NCI-H1436 treated with DMSO at 0.1 percent for 48 hours (cell line): ENCODE measurements around the gene MYO15B.

Experiments
- DNase-seq: peaks from one replicate; lab custom pipeline; 2025; lab: John Stamatoyannopoulos, UW

Gene MYO15B

DNA sequence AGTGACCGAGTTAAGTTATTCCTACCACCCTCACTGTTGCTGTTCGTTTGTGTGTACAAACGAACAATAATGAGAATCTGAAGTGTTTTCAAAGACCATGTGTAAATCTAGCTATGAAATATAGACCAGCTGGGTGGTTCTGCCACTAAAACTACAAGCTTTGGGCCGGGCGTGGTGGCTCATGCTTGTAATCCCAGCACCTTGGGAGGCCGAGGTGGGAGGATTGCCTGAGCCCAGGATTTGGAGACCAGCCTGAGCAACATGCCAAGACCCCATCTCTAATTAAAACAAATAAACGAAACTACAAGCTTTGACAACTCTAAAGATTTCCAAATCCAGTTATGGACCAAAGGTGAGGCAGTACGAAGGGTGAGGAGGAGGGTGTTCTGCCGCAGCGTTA lies 78.4 kb downstream of the MYO15B start:
- no peak for DNase-seq

DNA sequence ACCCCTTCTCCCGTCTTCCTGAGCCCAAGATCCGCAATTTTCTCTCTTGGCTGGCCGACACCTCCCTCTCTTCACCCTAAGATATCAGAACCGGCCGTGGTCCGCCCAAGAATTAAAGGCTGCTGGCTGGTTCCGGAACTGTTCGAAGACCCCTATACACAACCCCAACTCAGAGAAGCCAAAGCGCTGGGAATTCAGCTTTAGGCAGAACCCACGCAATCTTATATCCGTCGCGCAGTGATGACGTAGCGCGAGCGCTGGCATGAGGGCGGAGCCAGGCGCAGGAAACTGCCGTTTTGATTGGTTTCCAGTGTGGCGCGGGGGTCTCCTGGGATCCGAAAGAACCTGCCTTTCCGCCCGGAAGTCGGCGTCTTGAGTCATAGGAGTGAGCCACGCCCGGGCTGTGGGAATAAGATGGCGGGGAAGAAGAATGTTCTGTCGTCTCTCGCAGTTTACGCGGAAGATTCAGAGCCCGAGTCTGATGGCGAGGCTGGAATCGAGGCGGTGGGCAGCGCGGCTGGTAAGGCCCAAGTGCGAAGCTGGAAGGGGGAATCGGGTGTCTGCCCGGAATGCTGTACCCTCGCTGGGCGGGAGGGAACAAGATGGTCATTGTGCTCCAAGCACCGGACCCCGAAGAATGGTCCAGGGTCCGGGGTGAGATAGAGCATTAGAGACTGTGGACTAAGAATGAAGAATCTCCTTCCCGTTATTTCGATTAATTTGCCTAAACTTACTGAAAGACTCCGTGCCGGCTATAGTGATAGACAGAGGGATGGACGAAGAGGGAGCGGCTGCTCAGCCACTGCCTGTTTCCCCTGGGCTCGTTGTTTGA lies 79.6 kb downstream of the MYO15B start, which contains the start of the genes RECQL5 and SAP30BP:
RECQL5 (minus strand) TSS at position 196 of the 832 bp plus-strand sequence. CDS start 597 bp downstream, outside the sequence.
SAP30BP (plus strand) TSS at position 380 of the 832 bp plus-strand sequence; CDS start at position 415, 35 bp downstream.
- peak; percentile 97 for DNase-seq

DNA sequence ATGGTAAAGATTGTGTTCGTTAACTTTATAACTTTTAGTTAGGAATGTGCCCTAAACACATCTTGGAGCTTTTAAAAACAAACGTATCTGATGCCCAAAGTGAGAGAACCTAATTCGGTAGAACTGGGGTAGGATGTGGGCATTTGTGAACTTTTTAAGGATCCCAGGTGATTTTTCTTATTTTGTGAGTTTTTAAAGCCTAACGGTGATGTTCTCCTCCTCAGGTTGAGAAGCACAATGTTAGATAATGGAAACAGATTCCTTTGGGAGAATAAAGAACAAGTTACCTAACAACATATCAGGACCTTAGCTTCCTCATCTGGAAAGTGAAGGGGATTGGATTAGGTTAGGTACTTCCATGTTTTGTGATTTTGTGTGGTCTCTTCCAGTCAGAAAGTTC lies 80.2 kb downstream of the MYO15B start:
- DNase-seq, result no peak

DNA sequence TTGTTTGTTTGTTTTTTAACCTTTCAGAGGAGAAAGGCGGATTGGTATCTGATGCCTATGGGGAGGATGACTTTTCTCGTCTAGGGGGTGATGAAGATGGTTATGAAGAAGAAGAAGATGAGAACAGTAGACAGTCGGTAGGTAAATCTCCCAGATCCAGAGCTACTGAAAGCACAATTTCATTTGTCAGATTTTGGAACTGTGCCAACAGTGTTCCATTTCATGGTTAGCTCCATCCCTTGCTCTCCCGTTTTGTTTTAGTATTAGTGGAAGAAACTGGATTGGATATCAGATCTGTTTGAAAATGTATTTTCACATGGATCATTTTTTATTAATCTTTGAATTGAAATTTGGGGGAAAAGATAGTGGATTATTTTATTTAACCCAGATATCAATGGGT lies 80.9 kb downstream of the MYO15B start:
- no peak for DNase-seq

DNA sequence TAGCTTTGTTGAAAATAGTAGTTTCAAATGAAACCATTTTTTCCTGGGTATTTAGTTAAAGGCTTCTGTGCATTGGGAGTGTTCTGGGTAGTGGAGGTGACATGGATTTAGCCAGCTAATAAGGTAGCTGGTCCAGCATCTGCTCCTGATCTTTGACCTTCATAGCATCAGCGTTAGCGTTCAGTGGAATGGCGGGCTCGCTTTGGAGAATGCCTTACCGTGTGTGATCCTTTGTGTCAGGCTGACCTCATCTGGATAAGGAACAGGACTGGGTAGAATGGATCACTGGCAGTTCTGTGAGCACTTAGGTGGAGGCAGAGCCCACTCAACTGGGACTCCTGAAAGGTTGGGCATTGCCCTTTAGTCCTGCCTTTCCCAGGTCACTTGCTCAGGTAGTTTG lies 83.3 kb downstream of the MYO15B start:
- no peak for DNase-seq

DNA sequence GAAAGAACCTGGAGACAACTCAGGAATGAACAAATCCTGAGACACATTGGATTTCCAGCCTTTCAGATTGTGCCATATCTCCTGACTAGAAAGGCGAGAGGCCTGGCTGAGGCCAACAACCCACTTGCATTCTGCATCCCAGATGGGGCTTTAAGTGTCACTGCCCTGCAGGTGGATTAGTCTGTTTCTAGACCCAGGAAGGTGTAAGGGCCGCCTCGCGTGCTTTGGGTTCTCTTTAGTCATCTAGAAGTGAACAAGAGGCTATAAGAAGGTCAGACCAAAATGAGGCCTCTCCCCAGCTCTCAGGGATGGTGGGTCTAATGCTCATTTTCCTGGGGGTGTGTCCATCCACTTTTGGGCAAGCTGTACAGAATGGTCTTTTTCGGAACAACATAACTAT lies 84.4 kb downstream of the MYO15B start:
- no peak for DNase-seq

DNA sequence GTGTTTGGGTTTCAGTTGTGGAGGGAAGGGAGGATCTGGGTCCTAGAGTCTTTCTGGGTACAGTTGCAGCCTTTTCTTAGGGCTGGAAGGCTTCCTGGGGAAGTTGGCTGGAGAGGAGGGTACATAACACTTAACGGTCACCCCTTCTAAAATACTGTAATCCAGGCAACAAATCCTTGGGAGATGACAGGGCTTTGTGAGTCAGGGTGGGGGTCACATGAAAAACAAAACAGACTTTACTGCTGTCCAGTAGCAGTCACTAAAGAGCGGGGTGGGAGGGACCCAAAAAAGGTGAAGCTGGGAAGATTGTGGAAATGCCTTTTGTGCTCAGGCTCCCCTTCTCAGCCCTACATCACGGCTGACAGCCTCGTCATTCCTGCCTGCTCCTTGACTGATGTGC lies 85.9 kb downstream of the MYO15B start:
- no peak for DNase-seq
